Uterus (tissue), 2 donors: ENCODE measurements around the gene ZNF423.

ENCODE experiments used
- POLR2A ChIP-seq, 2 donors: fragments of 450-650 bp; IDR thresholded peaks; one replicate each; pipeline ENCODE4 v1.6.1; 2016; ENCODE audit warnings: antibody characterized with exemption in 2 of 2, mild to moderate bottlenecking in 1 of 2, moderate library complexity in 1 of 2
- TF ChIP-seq, protein P1 (sequence below), 4 experiments: fragments of 200-600 bp in 2 of 4; fragments of 450-650 bp in 2 of 4; sonication (generic) in 2 of 4; IDR thresholded peaks; one replicate each; pipeline ENCODE4 v1.5.1; 2016 to 2019; ENCODE audit warnings: antibody characterized with exemption in 4 of 4, mild to moderate bottlenecking in 2 of 4, moderate library complexity in 1 of 4

DNA sequence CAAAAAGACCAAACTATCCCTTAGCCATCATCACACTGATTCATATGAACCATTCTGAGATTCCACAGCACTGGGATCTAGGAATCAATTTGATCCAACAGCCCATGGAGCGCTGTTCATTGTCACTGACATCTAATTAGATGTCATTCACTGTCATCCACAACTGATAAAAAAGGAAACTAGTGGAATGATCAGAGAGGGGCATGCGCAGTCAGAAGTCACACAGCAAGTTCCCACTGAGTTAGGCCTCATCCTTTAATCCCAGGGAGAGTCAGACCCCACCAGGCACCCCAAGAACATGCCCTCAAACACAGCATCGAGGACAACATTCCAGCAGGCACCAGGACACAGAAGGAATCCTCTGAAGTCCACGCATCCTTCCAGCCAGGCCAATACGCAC lies 88.5 kb downstream of the ZNF423 start:
- no peak for TF ChIP-seq POLR2A (IDR thresholded peaks at IDR 0.05)
- TF ChIP-seq, protein P1, sequence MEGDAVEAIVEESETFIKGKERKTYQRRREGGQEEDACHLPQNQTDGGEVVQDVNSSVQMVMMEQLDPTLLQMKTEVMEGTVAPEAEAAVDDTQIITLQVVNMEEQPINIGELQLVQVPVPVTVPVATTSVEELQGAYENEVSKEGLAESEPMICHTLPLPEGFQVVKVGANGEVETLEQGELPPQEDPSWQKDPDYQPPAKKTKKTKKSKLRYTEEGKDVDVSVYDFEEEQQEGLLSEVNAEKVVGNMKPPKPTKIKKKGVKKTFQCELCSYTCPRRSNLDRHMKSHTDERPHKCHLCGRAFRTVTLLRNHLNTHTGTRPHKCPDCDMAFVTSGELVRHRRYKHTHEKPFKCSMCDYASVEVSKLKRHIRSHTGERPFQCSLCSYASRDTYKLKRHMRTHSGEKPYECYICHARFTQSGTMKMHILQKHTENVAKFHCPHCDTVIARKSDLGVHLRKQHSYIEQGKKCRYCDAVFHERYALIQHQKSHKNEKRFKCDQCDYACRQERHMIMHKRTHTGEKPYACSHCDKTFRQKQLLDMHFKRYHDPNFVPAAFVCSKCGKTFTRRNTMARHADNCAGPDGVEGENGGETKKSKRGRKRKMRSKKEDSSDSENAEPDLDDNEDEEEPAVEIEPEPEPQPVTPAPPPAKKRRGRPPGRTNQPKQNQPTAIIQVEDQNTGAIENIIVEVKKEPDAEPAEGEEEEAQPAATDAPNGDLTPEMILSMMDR (IDR thresholded peaks at IDR 0.05): no peak
